ENCODE results near the gene RPH3AL.

- TF ChIP-seq CTCF (conservative IDR thresholded peaks at IDR 0.05), result no peak
- no peak for TF ChIP-seq EZH2 (IDR thresholded peaks at IDR 0.05; ENCODE audit: low read depth)
Measured at GRCh38 chr17:214881-215331, 137.7 kb downstream of the RPH3AL start.
